K562 (cell line): ENCODE data around the gene DDX39A. TPM values are rescaled to one million over a fixed set of nuclear protein-coding genes. Genes with fewer than 3 reads are reported as not detected.

Source experiments
- CBFA2T2 ChIP-seq: fragments of 450-650 bp; conservative IDR thresholded peaks from 2 replicates; pipeline ENCODE4 v1.6.1; 2017; ENCODE audit warnings: mild to moderate bottlenecking
- JUND ChIP-seq, 2 experiments: IDR thresholded peaks; 2 replicates in 1 of 2; 3 replicates in 1 of 2; pipeline ENCODE4 v1.6.1; 2011; ENCODE audit warnings: borderline replicate concordance in 2 of 2, low read depth in 2 of 2, low read length in 2 of 2, improper control_type of control experiment in 1 of 2, missing biosample characterization in 1 of 2, missing genetic modification characterization in 1 of 2, missing genetic modification reagents in 1 of 2
- MAFK ChIP-seq: IDR thresholded peaks from 2 replicates; pipeline ENCODE4 v1.6.1; 2011; ENCODE audit warnings: low read length, improper control_type of control experiment
- MCM7 ChIP-seq, 2 experiments: fragments of 450-650 bp; IDR thresholded peaks; 2 replicates each; pipeline ENCODE4 v1.6.1; 2016 to 2018
- MEIS2 ChIP-seq: fragments of 450-650 bp; IDR thresholded peaks from 2 replicates; pipeline ENCODE4 v1.6.1; 2014; ENCODE audit warnings: mild to moderate bottlenecking; ENCODE audit not compliant: partially characterized antibody
- PHF8 ChIP-seq: fragments of 200-600 bp; sonication (generic); IDR thresholded peaks from 2 replicates; pipeline ENCODE4 v1.6.1; 2012; ENCODE audit warnings: mixed run types, mild to moderate bottlenecking, inconsistent platforms, low read length, moderate library complexity, borderline replicate concordance
- PHTF2 ChIP-seq: fragments of 250-450 bp; sonication (Bioruptor Pico); IDR thresholded peaks from 2 replicates; pipeline ENCODE4 v1.5.0; 2021; ENCODE audit warnings: mild to moderate bottlenecking
- POLR2B ChIP-seq: fragments of 450-650 bp; IDR thresholded peaks from 2 replicates; pipeline ENCODE4 v1.6.1; 2018; ENCODE audit warnings: low read depth; ENCODE audit not compliant: partially characterized antibody
- POLR2H ChIP-seq: IDR thresholded peaks from 2 replicates; pipeline ENCODE4 v1.6.1; 2016; ENCODE audit warnings: missing genetic modification characterization, low read depth, mild to moderate bottlenecking, control low read depth, missing compliant biosample characterization, moderate library complexity
- ZEB2 ChIP-seq: fragments of 450-650 bp; IDR thresholded peaks from 2 replicates; pipeline ENCODE4 v1.6.1; 2016
- ZNF146 ChIP-seq: IDR thresholded peaks from one replicate; pipeline ENCODE4 v1.6.1; 2018; ENCODE audit warnings: missing compliant biosample characterization; ENCODE audit not compliant: unreplicated experiment
- ZNF311 ChIP-seq: fragments of 250-450 bp; sonication (Bioruptor Pico); IDR thresholded peaks from 2 replicates; pipeline ENCODE4 v1.4.0; 2020; ENCODE audit warnings: mild to moderate bottlenecking, moderate library complexity
- ZNF586 ChIP-seq: fragments of 450-650 bp; formaldehyde crosslinking; conservative IDR thresholded peaks from 2 replicates; pipeline ENCODE4 v1.4.0; 2020; ENCODE audit warnings: mild to moderate bottlenecking, moderate library complexity
- ZNF780A ChIP-seq: fragments of 250-450 bp; sonication (Bioruptor Pico); IDR thresholded peaks from 2 replicates; pipeline ENCODE4 v1.5.0; 2021; ENCODE audit warnings: mild to moderate bottlenecking
- polyA plus RNA-seq, 8 experiments: library from polyadenylated mRNA; depleted of rRNA in 4 of 8; stranded (reverse) in 5 of 8; unstranded in 3 of 8; fragments of >200 nt; fragmentation: Nextera tagmentation in 2 of 8; fragmentation: Illumina TruSeq in 1 of 8; extraction: Ambion mirVana in 2 of 8; extraction: Trizol in 1 of 8; gene quantifications; 2 replicates each; pipeline versions ENCODE4 v1.2.1 to v1.2.3, GENCODE V29; 2011 to 2014; ENCODE audit warnings: inconsistent platforms in 1 of 8, missing spikeins in 1 of 8
- total RNA-seq, 7 experiments: library from RNA; depleted of rRNA in 6 of 7; stranded (reverse); fragments of >200 nt in 6 of 7; fragmentation: Illumina TruSeq in 2 of 7; extraction: Trizol in 2 of 7; gene quantifications; 2 replicates each; pipeline versions ENCODE4 v1.2.1 to v1.2.3, GENCODE V29; 2011 to 2021; ENCODE audit warnings: low replicate concordance in 1 of 7
- TF ChIP-seq, protein P1 (sequence below): fragments of 250-450 bp; sonication (Bioruptor Pico); IDR thresholded peaks from 2 replicates; pipeline ENCODE4 v1.8.0; 2021; ENCODE audit warnings: moderate library complexity, mild to moderate bottlenecking, inconsistent platforms
- TF ChIP-seq, protein P2 (sequence below): fragments of 450-650 bp; IDR thresholded peaks from 2 replicates; pipeline ENCODE4 v1.6.1; 2017; ENCODE audit warnings: antibody characterized with exemption, mild to moderate bottlenecking
- TF ChIP-seq, protein P3 (sequence below): fragments of 250-450 bp; sonication (Bioruptor Pico); IDR thresholded peaks from 2 replicates; pipeline ENCODE4 v1.5.0; 2020; ENCODE audit warnings: mild to moderate bottlenecking
- TF ChIP-seq, protein P4 (sequence below): fragments of 250-450 bp; sonication (Bioruptor Pico); IDR thresholded peaks from 2 replicates; pipeline ENCODE4 v1.5.1; 2021; ENCODE audit warnings: mild to moderate bottlenecking

DDX39A gene
- total and polyA plus RNA-seq, 9 of the 15 experiments (the other 6 are each of a cell fraction or from before 2014, with no cell fraction given), result 90.3 to 250 (median 188) TPM

DNA sequence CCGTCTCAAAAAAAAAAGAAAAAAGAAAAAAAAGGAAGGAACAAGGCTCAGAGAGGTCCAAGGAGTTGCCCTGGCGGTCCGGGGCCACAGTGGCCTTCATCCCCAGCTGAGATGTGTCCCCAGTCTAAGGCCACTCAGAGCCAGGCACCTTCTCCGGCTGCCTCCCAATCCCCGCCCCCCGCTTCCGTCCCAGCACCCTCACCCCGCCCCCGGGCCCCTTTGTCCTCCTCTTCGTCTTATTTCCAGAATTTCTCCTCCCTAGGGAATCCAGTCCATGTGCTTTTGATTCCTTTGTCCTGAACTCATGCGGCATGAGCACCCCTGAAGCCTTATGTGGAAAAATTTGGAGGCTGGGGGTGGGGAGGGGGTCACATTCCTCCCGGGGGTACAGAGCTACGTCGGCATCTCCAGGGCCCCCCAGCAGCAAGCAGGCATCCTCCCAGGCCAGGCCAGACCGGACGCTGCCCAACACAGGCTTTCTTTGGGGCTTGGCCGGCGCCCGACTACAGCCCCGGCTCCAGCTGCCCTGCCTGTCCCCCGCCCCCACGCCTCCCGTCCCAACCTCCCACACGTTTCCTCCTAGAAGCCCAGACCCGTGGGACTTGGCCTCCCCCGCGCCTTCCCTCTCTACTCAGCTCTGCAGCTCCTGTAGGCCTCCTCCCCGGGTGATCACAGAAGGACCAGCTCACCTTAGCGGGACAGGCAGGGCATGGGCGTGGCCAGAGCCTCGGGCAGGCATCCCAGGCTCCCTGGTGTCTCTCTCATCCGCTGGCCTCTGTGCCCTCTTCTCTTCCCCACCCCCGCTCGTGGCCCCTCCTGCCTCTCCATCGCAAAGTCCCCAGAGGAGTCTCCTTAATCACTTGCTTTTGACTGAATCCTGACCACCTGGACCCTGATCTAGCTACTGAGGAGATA, 55.7 kb downstream of the DDX39A start (continued):
- TF ChIP-seq, protein P1, sequence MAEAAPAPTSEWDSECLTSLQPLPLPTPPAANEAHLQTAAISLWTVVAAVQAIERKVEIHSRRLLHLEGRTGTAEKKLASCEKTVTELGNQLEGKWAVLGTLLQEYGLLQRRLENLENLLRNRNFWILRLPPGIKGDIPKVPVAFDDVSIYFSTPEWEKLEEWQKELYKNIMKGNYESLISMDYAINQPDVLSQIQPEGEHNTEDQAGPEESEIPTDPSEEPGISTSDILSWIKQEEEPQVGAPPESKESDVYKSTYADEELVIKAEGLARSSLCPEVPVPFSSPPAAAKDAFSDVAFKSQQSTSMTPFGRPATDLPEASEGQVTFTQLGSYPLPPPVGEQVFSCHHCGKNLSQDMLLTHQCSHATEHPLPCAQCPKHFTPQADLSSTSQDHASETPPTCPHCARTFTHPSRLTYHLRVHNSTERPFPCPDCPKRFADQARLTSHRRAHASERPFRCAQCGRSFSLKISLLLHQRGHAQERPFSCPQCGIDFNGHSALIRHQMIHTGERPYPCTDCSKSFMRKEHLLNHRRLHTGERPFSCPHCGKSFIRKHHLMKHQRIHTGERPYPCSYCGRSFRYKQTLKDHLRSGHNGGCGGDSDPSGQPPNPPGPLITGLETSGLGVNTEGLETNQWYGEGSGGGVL (CRISPR knock-in tag), result no peak
- TF ChIP-seq PHF8 (peak; percentile 48; the same call in 1 of the 2 replicates), MEIS2 (peak; percentile 5), ZNF586 (no peak), ZNF780A (CRISPR knock-in tag) (no peak), PHTF2 (CRISPR knock-in tag) (no peak), POLR2B (no peak), ZNF146 (CRISPR knock-in tag) (no peak), ZNF311 (no peak), ZEB2 (peak; percentile 92), MCM7 (IDR thresholded peaks at IDR 0.05) (no peak), CBFA2T2 (peak; percentile 49), JUND (IDR thresholded peaks at IDR 0.05; ENCODE audit: borderline replicate concordance, low read depth, low read length) (no peak), JUND (tag; IDR thresholded peaks at IDR 0.05; ENCODE audit: borderline replicate concordance, low read depth, low read length) (peak; percentile 9; the same call in 1 of the 3 replicates), POLR2H (tag) (no peak), MAFK (no peak)
- TF ChIP-seq, protein P2, sequence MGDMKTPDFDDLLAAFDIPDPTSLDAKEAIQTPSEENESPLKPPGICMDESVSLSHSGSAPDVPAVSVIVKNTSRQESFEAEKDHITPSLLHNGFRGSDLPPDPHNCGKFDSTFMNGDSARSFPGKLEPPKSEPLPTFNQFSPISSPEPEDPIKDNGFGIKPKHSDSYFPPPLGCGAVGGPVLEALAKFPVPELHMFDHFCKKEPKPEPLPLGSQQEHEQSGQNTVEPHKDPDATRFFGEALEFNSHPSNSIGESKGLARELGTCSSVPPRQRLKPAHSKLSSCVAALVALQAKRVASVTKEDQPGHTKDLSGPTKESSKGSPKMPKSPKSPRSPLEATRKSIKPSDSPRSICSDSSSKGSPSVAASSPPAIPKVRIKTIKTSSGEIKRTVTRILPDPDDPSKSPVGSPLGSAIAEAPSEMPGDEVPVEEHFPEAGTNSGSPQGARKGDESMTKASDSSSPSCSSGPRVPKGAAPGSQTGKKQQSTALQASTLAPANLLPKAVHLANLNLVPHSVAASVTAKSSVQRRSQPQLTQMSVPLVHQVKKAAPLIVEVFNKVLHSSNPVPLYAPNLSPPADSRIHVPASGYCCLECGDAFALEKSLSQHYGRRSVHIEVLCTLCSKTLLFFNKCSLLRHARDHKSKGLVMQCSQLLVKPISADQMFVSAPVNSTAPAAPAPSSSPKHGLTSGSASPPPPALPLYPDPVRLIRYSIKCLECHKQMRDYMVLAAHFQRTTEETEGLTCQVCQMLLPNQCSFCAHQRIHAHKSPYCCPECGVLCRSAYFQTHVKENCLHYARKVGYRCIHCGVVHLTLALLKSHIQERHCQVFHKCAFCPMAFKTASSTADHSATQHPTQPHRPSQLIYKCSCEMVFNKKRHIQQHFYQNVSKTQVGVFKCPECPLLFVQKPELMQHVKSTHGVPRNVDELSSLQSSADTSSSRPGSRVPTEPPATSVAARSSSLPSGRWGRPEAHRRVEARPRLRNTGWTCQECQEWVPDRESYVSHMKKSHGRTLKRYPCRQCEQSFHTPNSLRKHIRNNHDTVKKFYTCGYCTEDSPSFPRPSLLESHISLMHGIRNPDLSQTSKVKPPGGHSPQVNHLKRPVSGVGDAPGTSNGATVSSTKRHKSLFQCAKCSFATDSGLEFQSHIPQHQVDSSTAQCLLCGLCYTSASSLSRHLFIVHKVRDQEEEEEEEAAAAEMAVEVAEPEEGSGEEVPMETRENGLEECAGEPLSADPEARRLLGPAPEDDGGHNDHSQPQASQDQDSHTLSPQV, result 0 out of 2 replicates have a peak, but pooled peaks have one; percentile 31
- TF ChIP-seq, protein P3, sequence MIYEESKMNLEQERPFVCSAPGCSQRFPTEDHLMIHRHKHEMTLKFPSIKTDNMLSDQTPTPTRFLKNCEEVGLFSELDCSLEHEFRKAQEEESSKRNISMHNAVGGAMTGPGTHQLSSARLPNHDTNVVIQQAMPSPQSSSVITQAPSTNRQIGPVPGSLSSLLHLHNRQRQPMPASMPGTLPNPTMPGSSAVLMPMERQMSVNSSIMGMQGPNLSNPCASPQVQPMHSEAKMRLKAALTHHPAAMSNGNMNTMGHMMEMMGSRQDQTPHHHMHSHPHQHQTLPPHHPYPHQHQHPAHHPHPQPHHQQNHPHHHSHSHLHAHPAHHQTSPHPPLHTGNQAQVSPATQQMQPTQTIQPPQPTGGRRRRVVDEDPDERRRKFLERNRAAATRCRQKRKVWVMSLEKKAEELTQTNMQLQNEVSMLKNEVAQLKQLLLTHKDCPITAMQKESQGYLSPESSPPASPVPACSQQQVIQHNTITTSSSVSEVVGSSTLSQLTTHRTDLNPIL (CRISPR knock-in tag), result no peak
- TF ChIP-seq, protein P4, sequence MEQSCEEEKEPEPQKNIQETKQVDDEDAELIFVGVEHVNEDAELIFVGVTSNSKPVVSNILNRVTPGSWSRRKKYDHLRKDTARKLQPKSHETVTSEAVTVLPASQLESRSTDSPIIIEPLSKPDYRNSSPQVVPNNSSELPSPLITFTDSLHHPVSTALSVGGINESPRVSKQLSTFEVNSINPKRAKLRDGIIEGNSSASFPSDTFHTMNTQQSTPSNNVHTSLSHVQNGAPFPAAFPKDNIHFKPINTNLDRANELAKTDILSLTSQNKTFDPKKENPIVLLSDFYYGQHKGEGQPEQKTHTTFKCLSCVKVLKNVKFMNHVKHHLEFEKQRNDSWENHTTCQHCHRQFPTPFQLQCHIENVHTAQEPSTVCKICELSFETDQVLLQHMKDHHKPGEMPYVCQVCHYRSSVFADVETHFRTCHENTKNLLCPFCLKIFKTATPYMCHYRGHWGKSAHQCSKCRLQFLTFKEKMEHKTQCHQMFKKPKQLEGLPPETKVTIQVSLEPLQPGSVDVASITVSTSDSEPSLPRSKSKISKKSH (CRISPR knock-in tag), result no peak
